Choroid plexus epithelial cell (primary cell): ENCODE results near the gene IL10RA.

Source experiments
- DNase-seq: peaks from one replicate; pipeline ENCODE4 v3.0.0-alpha.2; 2010; ENCODE audit warnings: low read depth
- H3K4me3 ChIP-seq: 2 replicates; pipeline ENCODE4 v1.5.1; 2011; ENCODE audit warnings: low read depth, mild to moderate bottlenecking, control low read depth, low read length, moderate library complexity
- TF ChIP-seq, protein P1 (sequence below): conservative IDR thresholded peaks from 2 replicates; pipeline ENCODE4 v1.5.1; 2011; ENCODE audit warnings: low read depth, mild to moderate bottlenecking, control low read depth, inconsistent platforms, low read length, moderate library complexity

The IL10RA gene

DNA sequence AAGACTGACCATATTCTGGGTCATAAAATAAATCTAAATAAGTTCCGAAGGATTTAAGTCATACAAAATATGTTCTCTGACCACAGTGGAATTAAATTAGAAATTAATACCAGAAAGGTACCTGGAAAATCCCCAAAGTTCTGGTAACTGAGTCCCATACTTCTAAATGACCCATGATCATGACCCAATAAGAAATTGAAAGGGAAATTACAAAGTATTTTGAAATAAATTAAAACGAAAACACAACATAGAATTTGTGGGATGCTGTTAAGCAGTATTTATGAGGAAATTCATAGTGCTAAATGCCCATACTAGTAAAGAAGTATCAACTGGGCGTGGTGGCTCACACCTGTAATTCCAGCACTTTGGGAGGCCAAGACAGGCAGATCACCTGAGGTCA lies 23.4 kb upstream of the IL10RA start:
- H3K4me3 ChIP-seq, result no peak overlapping the region
- no peak for DNase-seq
- TF ChIP-seq, protein P1, sequence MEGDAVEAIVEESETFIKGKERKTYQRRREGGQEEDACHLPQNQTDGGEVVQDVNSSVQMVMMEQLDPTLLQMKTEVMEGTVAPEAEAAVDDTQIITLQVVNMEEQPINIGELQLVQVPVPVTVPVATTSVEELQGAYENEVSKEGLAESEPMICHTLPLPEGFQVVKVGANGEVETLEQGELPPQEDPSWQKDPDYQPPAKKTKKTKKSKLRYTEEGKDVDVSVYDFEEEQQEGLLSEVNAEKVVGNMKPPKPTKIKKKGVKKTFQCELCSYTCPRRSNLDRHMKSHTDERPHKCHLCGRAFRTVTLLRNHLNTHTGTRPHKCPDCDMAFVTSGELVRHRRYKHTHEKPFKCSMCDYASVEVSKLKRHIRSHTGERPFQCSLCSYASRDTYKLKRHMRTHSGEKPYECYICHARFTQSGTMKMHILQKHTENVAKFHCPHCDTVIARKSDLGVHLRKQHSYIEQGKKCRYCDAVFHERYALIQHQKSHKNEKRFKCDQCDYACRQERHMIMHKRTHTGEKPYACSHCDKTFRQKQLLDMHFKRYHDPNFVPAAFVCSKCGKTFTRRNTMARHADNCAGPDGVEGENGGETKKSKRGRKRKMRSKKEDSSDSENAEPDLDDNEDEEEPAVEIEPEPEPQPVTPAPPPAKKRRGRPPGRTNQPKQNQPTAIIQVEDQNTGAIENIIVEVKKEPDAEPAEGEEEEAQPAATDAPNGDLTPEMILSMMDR, result no peak

DNA sequence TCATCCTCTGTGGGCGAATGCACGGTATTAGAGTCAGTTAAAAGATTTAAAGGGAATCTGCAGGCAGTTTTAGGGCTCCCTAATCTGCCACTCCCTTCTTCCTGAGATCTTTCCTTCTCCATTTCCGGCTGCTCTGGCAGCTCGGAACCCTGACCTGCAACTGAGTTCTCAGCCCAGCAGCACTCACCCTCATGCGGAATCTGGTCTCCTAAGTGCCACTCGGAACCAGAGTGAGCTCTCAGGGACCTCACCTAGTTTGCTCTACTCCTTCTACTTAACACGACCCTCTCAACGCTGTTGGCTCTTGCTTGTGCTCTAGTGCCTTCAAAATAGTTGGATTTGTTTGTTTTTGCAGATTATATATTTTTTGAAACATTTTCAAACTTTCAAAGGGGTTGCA lies 19.3 kb upstream of the IL10RA start:
- no peak overlapping the region for H3K4me3 ChIP-seq
- TF ChIP-seq, protein P1, result no peak
- no peak for DNase-seq

DNA sequence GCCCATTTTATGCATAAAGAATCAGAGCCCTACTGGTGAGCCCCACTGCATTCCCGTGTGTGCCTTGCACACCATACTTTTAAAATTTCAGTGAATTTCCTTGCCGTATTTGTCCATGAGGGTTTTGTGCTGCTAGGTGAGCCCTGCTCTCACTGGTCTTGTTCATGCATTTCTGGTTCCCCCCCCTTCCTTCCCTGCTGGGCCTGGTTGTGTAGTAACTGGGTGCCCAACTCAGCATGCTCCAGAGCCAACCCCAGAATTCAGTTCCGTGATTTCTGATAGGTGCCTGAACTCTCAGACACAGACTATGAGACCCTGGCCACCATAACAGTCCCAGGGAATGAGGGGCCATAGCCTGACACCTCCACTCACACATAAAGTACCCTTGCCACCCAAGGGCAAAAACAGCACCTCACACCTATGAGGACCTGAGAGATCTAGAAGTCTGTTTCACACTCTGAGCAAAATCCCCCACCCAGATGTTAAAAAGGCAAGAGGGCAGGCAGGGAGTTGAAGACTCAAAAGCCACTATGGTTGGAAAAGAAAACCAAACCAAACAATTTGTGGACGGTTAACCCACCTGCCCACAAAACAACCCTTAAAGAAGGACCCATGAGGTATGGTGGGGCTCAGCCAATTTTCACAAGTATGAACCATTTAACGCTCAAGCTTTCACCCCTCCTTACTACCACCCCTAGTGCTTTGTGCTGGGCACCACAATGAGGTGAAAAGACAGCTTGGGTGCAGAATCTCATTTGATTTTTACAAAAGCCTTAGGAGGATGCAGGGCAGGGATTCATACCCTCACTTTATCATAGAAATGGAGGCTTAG lies 16.8 kb upstream of the IL10RA start:
- H3K4me3 ChIP-seq, result no peak overlapping the region
- no peak for DNase-seq
- TF ChIP-seq, protein P1, result no peak

DNA sequence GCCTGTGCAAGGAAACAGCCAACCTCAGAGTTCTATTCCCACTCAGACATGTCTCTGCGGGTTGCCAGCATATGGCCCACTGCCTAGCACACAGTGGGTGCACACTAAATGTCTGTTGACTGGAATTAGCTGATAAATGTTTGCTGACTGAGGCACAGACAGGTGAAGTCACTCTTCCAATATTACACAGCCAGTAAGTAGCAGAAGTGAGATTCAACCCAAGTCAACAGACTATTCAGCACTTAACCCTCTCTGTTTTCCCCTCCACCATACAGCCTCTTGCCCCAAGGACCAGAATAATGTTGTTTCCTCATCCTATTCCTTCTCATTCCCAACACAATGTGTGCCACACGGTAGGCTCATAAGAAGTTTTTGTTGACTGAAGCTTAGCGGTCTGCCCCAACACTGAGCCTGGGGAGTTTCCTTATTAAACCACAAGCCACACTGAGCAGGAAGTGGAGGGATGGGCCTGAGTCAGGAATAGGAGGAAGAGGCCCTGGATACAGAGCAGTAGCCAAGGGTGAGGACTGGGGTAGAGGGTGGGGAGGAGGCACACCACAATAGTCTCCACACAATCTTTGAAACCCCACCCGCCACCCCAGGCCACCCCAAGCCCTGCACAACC lies 15.7 kb upstream of the IL10RA start:
- no peak overlapping the region for H3K4me3 ChIP-seq
- no peak for DNase-seq

DNA sequence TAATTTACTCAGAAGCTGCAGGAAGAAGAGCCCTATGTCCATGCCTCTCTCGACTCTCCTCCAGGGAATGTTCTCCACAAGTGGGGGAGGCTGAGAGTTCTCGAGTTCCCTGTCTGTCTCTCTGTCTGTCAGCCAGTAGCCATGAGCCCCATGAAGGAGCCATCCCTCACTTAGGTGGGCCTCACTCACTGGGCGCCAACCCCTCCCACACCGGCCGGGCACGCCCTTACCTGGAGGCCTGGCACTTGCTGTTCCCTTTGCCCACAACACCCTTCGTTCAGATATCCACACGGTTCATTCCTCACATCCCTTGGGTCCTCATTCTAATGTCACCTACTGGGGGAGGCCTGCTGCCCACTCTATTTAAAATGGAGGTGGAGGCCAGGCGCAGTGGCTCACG lies 14.2 kb upstream of the IL10RA start:
- no peak for DNase-seq
- no peak overlapping the region for H3K4me3 ChIP-seq
- TF ChIP-seq, protein P1, result no peak

More for the DNA sequence above, 15.7 kb upstream of the IL10RA start:
- TF ChIP-seq, protein P1, result no peak

DNA sequence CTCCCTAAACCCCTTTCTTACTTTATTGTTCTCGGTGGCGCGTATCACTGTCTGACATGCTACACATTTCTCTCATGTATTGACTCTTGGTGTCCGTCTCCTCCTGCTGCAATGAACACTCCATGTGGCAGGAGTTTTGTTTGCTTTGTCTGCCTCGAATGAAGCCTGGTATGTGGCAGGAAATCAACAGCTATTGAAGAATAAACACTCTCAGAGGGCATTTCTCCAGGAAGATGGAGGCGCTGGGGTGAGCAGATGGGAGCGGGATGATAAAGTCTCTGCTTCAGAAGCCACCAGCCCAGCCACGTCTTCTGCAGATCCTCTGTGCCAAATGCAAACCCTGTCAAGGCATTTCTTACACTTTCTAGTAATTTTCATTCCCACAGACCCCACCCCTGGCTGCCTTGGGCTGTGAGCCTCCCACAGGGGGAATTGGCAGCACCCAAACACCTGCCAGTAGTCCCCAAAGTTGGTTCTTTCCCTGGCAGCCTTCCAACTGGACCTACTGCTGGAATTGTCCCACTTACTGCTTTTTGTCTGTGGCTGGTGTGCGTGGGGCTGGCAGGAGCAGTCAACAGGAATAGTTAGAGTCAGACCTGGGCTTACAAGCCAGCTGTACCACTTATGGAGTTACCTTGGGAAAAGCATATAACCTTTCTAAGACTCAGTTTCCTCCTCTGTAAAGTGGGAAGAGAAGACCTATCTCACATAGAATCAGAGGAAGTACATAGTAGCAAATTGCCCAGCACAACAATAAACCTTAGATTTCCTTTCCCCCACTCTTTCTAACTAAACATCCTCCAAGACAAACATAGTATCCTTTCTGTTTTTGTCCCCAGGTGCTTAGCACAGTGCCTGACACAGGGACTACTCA lies 13.3 kb upstream of the IL10RA start:
- H3K4me3 ChIP-seq, result no peak overlapping the region
- TF ChIP-seq, protein P1, result no peak
- peak; percentile 7 for DNase-seq
